Stomach (tissue), 19 donors: ENCODE data around the gene VPS72. TPM values are rescaled to one million over a fixed set of nuclear protein-coding genes. Genes with fewer than 3 reads are reported as not detected.

Experiments
- DNase-seq, 2 donors: peaks; one replicate each; pipeline versions ENCODE4 v3.0.0 to v3.0.0-alpha.2; 2013 to 2019
- H3K27ac ChIP-seq, 5 donors: fragments of 200-600 bp in 4 of 5; sonication (generic) in 4 of 5; one replicate each; pipeline ENCODE4 v1.5.1; 2013 to 2019; ENCODE audit warnings: mild to moderate bottlenecking in 1 of 5, moderate library complexity in 1 of 5
- H3K27me3 ChIP-seq, 3 donors: fragments of 200-600 bp; sonication (generic); one replicate each; pipeline ENCODE4 v1.5.1; 2017 to 2019; ENCODE audit warnings: mixed run types in 1 of 3
- H3K36me3 ChIP-seq, 4 donors: fragments of 200-600 bp; sonication (generic); 1 replicate in 3 of 4; 2 replicates in 1 of 4; pipeline ENCODE4 v1.5.1; 2016 to 2019
- H3K4me1 ChIP-seq, 4 donors: fragments of 200-600 bp; sonication (generic); one replicate each; pipeline ENCODE4 v1.5.1; 2016 to 2019
- H3K4me3 ChIP-seq, 4 donors: fragments of 200-600 bp; sonication (generic) in 3 of 4; one replicate each; pipeline ENCODE4 v1.5.1; 2016 to 2019; ENCODE audit warnings: mild to moderate bottlenecking in 1 of 4
- H3K9me3 ChIP-seq, 4 donors: fragments of 200-600 bp; sonication (generic); one replicate each; pipeline ENCODE4 v1.5.1; 2016 to 2019
- CTCF ChIP-seq, 7 experiments: fragments of 450-650 bp in 4 of 7; fragments of 200-600 bp in 3 of 7; sonication (generic) in 3 of 7; IDR thresholded peaks; one replicate each; pipeline ENCODE4 v1.5.1; 2016 to 2019; ENCODE audit warnings: antibody characterized with exemption in 7 of 7, control low read depth in 2 of 7, mild to moderate bottlenecking in 1 of 7
- EP300 ChIP-seq: sonication (generic); formaldehyde crosslinking; IDR thresholded peaks from one replicate; pipeline ENCODE4 v1.6.1; 2017; ENCODE audit warnings: antibody characterized with exemption
- POLR2A ChIP-seq, 4 donors: fragments of 450-650 bp; IDR thresholded peaks; one replicate each; pipeline ENCODE4 v1.6.1; 2016; ENCODE audit warnings: antibody characterized with exemption in 4 of 4, control low read depth in 2 of 4, mild to moderate bottlenecking in 1 of 4, moderate library complexity in 1 of 4
- POLR2AphosphoS5 ChIP-seq, 3 donors: sonication (generic); formaldehyde crosslinking; IDR thresholded peaks; one replicate each; pipeline ENCODE4 v1.6.1; 2016; ENCODE audit warnings: antibody characterized with exemption in 3 of 3
- WGBS, 5 donors: extraction: QIAGEN DNeasy Blood & Tissue Kit in 3 of 5; methylation state at CpG; one replicate each; pipeline versions ENCODE4 v1.1.5 to v1.1.7; 2013 to 2018; 5-methylcytosine and 5-hydroxymethylcytosine counted together
- intact Hi-C: fragments of 100-400 bp; cut with DNase I; formaldehyde crosslinking; loops from one replicate; pipeline ENCODE4 v1.15.1; 2023; ENCODE audit warnings: low total_unique reads
- long read RNA-seq, 10 donors: transcript quantifications; one replicate each; lab custom pipeline, GENCODE V29; 2026
- polyA plus RNA-seq, 3 donors: library from polyadenylated mRNA; stranded (reverse); fragments of 200-250 nt; gene quantifications; one replicate each; pipeline ENCODE4 v1.2.3, GENCODE V29; 2013
- total RNA-seq, 5 donors: library from RNA; depleted of rRNA; stranded (reverse); fragments of >200 nt; gene quantifications; one replicate each; pipeline versions ENCODE4 v1.1.0 to v1.2.3, GENCODE V29; 2014 to 2016
- donor health status: healthy with polysubstance abuse.
- donor health status: Bipolar disorder and iron deficiency.
- donor health status: healthy.

The VPS72 gene
- total RNA-seq (10 to 100 TPM; 19.1 to 61.6 (median 32.1) TPM), polyA plus RNA-seq (10 to 100 TPM; 27.8 to 32.6 (median 30.2) TPM)
- long read RNA-seq, donor 1, result 0 reads
- long read RNA-seq, donor 2, transcript VPS72-202 (6 exons, 1,527 nt), result major isoform, 7 of 9 reads
- long read RNA-seq, donor 2, partial matches to known transcripts, result 0 of 9 reads
- long read RNA-seq, donor 2, other reads (novel, unspliced or antisense), result 0 of 9 reads
- long read RNA-seq, donor 3, partial matches to known transcripts, result 0 of 1 reads
- long read RNA-seq, donor 3, other reads (novel, unspliced or antisense), result 0 of 1 reads
- long read RNA-seq, donor 4, result 0 reads
- long read RNA-seq, donor 5, transcript VPS72-202 (6 exons, 1,527 nt), result major isoform, 9 of 10 reads
- long read RNA-seq, donor 5, partial matches to known transcripts, result 0 of 10 reads
- long read RNA-seq, donor 5, other reads (novel, unspliced or antisense), result 0 of 10 reads
- long read RNA-seq, donor 6, result 0 reads
- long read RNA-seq, donor 7, transcript VPS72-202 (6 exons, 1,527 nt), result major isoform, 13 of 18 reads
- long read RNA-seq, donor 7, partial matches to known transcripts, result 5 of 18 reads
- long read RNA-seq, donor 7, other reads (novel, unspliced or antisense), result 0 of 18 reads
- long read RNA-seq, donor 8, transcript VPS72-202 (6 exons, 1,527 nt), result major isoform, 12 of 17 reads
- long read RNA-seq, donor 8, partial matches to known transcripts, result 5 of 17 reads
- long read RNA-seq, donor 8, other reads (novel, unspliced or antisense), result 0 of 17 reads
- long read RNA-seq, donor 9, transcript VPS72-202 (6 exons, 1,527 nt), result major isoform, 11 of 13 reads
- long read RNA-seq, donor 9, partial matches to known transcripts, result 0 of 13 reads
- long read RNA-seq, donor 9, other reads (novel, unspliced or antisense), result 0 of 13 reads
- long read RNA-seq, donor 10, transcript VPS72-202 (6 exons, 1,527 nt), result major isoform, 8 of 9 reads
- long read RNA-seq, donor 10, partial matches to known transcripts, result 0 of 9 reads
- long read RNA-seq, donor 10, other reads (novel, unspliced or antisense), result 0 of 9 reads

- H3K36me3 ChIP-seq, result peaks cover 9 to 13% (median 11%) of the 10 kb centered on the region in 4 donors
- H3K4me3 ChIP-seq, result peak within 1 kb of the TSS; percentile 80 to 96 (median 85)
- TF ChIP-seq EP300 (no peak), POLR2A (IDR thresholded peaks at IDR 0.05) (peak in 1 of 4 donors; percentile 20), CTCF (IDR thresholded peaks at IDR 0.05) (peak in 2 of 7 experiments; percentile 13 to 42), POLR2AphosphoS5 (IDR thresholded peaks at IDR 0.05) (peak; percentile 71 to 87 (median 79))
- intact Hi-C loops, result no loop called here
- H3K9me3 ChIP-seq, result no peaks in the 10 kb centered on the region
- H3K27ac ChIP-seq, result peak within 1 kb of the TSS; percentile 79 to 93 (median 89)
- 0 to 1% (median 0%) methylated on average over 42 of the region's 42 CpGs for WGBS, 5 donors
- peaks cover 15 to 43% (median 30%) of the 10 kb centered on the region in 4 donors for H3K4me1 ChIP-seq
- peak; percentile 86 to 97 for DNase-seq
- H3K27me3 ChIP-seq, result no peaks in the 10 kb centered on the region
Observed at GRCh38 chr1:151189637-151190445, at the start of gene VPS72. Gene VPS72, minus strand, starts transcription at chr1:151190197. Its CDS starts 76 bp downstream, at chr1:151190121.

- TF ChIP-seq POLR2AphosphoS5 (IDR thresholded peaks at IDR 0.05), result no peak
- TF ChIP-seq EP300, result no peak
- no peak for TF ChIP-seq CTCF (IDR thresholded peaks at IDR 0.05)
- TF ChIP-seq POLR2A (IDR thresholded peaks at IDR 0.05), result no peak
- Histone ChIP-seq H3K4me1 (no peaks in the 10 kb centered on the region), H3K36me3 (peaks cover 82 to 100% (median 100%) of the 10 kb centered on the region in 4 donors), H3K9me3 (no peaks in the 10 kb centered on the region), H3K27ac (no peak overlapping the region), H3K27me3 (no peaks in the 10 kb centered on the region), H3K4me3 (no peak overlapping the region)
- 56 to 70% (median 65%) methylated on average over 1 of the region's 1 CpG for WGBS, 5 donors
- intact Hi-C loops, result no loop called here
- no peak for DNase-seq
Observed at GRCh38 chr1:151238467-151238739, 48.4 kb upstream of the VPS72 start.

GRCh38 chr1:151237678-151238466 is 47.9 kb upstream of the VPS72 start:
- H3K27me3 ChIP-seq, result no peaks in the 10 kb centered on the region
- peaks cover 81 to 100% (median 100%) of the 10 kb centered on the region in 4 donors for H3K36me3 ChIP-seq
- WGBS, 5 donors, result 77 to 94% (median 85%) methylated on average over 4 of the region's 4 CpGs
- H3K4me3 ChIP-seq, result no peak overlapping the region
- H3K9me3 ChIP-seq, result no peaks in the 10 kb centered on the region
- intact Hi-C loops, result no loop called here
- no peak overlapping the region for H3K27ac ChIP-seq
- TF ChIP-seq POLR2A (IDR thresholded peaks at IDR 0.05) (no peak), EP300 (no peak), POLR2AphosphoS5 (IDR thresholded peaks at IDR 0.05) (no peak)
- no peak for DNase-seq
- no peaks in the 10 kb centered on the region for H3K4me1 ChIP-seq

GRCh38 chr1:151235235-151235634 is 45.2 kb upstream of the VPS72 start:
- Histone ChIP-seq H3K9me3 (no peaks in the 10 kb centered on the region), H3K27me3 (no peaks in the 10 kb centered on the region), H3K27ac (no peak overlapping the region), H3K36me3 (peaks cover 89 to 100% (median 100%) of the 10 kb centered on the region in 4 donors), H3K4me3 (no peak overlapping the region), H3K4me1 (no peaks in the 10 kb centered on the region)
- intact Hi-C loops, result no loop called here
- TF ChIP-seq EP300 (no peak), POLR2A (IDR thresholded peaks at IDR 0.05) (no peak), POLR2AphosphoS5 (IDR thresholded peaks at IDR 0.05) (no peak), CTCF (IDR thresholded peaks at IDR 0.05) (no peak)
- no peak for DNase-seq
- WGBS, 5 donors, result 78 to 94% (median 82%) methylated on average over 6 of the region's 6 CpGs
